A673 (cell line): ENCODE measurements around the gene PIGP. TPM values are rescaled to one million over a fixed set of nuclear protein-coding genes. Genes with fewer than 3 reads are reported as not detected.
"Not testable (repeated sequence)": the region's sequence is repeated elsewhere in the genome, so short reads cannot be mapped to it uniquely, and the experiment has no call there.

Experiments used
- BruUV-seq: library from RNA; stranded (reverse); fragments of 400-500 nt; replicated peaks from 2 replicates; lab custom pipeline; 2021; lab: Mats Ljungman, UMichigan
- CTCF ChIA-PET: fragments of 300-600 bp; sonication (Branson Sonifier 250); formaldehyde crosslinking; loops from one replicate; lab custom pipeline; 2022; ENCODE audit warnings: antibody characterized with exemption; lab: Charles Lee
- POLR2A ChIA-PET: fragments of 300-600 bp; sonication (Branson Sonifier 250); formaldehyde crosslinking; loops from one replicate; lab custom pipeline; 2022; ENCODE audit warnings: antibody characterized with exemption; ENCODE audit not compliant: low non-redundant PET; lab: Charles Lee
- DNase-seq: peaks from one replicate; pipeline ENCODE4 v3.0.0-alpha.2; 2015; ENCODE audit warnings: low spot score
- H3K27ac ChIP-seq: fragments of 200-600 bp; sonication (generic); 2 replicates; pipeline ENCODE4 v1.5.1; 2016; ENCODE audit warnings: mixed run types, low read depth, mild to moderate bottlenecking, mixed read lengths, antibody characterized with exemption, low read length; ENCODE audit not compliant: poor library complexity, severe bottlenecking
- H3K27me3 ChIP-seq: fragments of 200-600 bp; sonication (generic); replicated peaks from 2 replicates; pipeline ENCODE4 v1.6.1; 2017; ENCODE audit warnings: mixed run types, low read depth, mild to moderate bottlenecking, mixed read lengths, antibody characterized with exemption, low read length; ENCODE audit not compliant: insufficient read depth, poor library complexity
- H3K36me3 ChIP-seq: fragments of 200-600 bp; sonication (generic); 2 replicates; pipeline ENCODE4 v1.6.1; 2016; ENCODE audit warnings: mixed run types, mild to moderate bottlenecking, mixed read lengths, antibody characterized with exemption, low read length; ENCODE audit not compliant: insufficient read depth, poor library complexity, severe bottlenecking
- H3K4me1 ChIP-seq: fragments of 200-600 bp; sonication (generic); 2 replicates; pipeline ENCODE4 v1.6.1; 2017; ENCODE audit warnings: mixed run types, mild to moderate bottlenecking, mixed read lengths, antibody characterized with exemption, low read length; ENCODE audit not compliant: insufficient read depth, poor library complexity, severe bottlenecking
- H3K4me3 ChIP-seq: fragments of 200-600 bp; sonication (generic); 2 replicates; pipeline ENCODE4 v1.5.1; 2016; ENCODE audit warnings: low read depth, mixed run types, mild to moderate bottlenecking, mixed read lengths, low read length; ENCODE audit not compliant: poor library complexity, severe bottlenecking
- H3K9me3 ChIP-seq: fragments of 200-600 bp; sonication (generic); 2 replicates; pipeline ENCODE4 v1.6.1; 2016; ENCODE audit warnings: mixed run types, low read depth, mild to moderate bottlenecking, mixed read lengths, antibody characterized with exemption, low read length; ENCODE audit not compliant: poor library complexity, severe bottlenecking
- CTCF ChIP-seq: fragments of 300-800, 200-600 bp; sonication (generic); conservative IDR thresholded peaks from 2 replicates; pipeline ENCODE4 v1.5.1; 2017; ENCODE audit warnings: low read depth, mild to moderate bottlenecking, antibody characterized with exemption, low read length, moderate library complexity, mixed read lengths
- EZH2 ChIP-seq: fragments of 200-600 bp; sonication (generic); IDR thresholded peaks from 2 replicates; pipeline ENCODE4 v1.6.1; 2017; ENCODE audit warnings: borderline replicate concordance, low read depth, mild to moderate bottlenecking, mixed read lengths, antibody characterized with exemption, low read length; ENCODE audit not compliant: poor library complexity, severe bottlenecking
- intact Hi-C: fragments of 100-400 bp; cut with micrococcal nuclease; formaldehyde crosslinking; loops from one replicate; pipeline ENCODE4 v1.10.0; 2022; ENCODE audit not compliant: unreplicated experiment
- total RNA-seq: library from RNA; stranded (reverse); gene quantifications from 2 replicates; pipeline ENCODE4 v1.2.3, GENCODE V29; 2021

Gene PIGP
- total RNA-seq, 1 experiment from 2014 or later, result 30.7 TPM

- TF ChIP-seq EZH2 (no peak), CTCF (no peak)
- CTCF ChIA-PET, result no interaction called here
- BruUV-seq, result no TSS peak
Observed at GRCh38 chr21:37039411-37040075, 33.3 kb downstream of the PIGP start.

GRCh38 chr21:37036177-37036576 lies 36.7 kb downstream of the PIGP start:
- POLR2A ChIA-PET, result no interaction called here
- BruUV-seq, result no TSS peak

More at GRCh38 chr21:37039411-37040075, 33.3 kb downstream of the PIGP start:
- intact Hi-C loops, result no loop called here
- Histone ChIP-seq H3K9me3 (no peaks in the 10 kb centered on the region), H3K27me3 (no peaks in the 10 kb centered on the region), H3K36me3 (no peaks in the 10 kb centered on the region), H3K4me3 (no peak overlapping the region), H3K27ac (no peak overlapping the region), H3K4me1 (no peaks in the 10 kb centered on the region)
- POLR2A ChIA-PET, result interaction anchor here (0.6 kb wide), 1 partner anchor 511 kb away, joined by 3 read pairs; no protein-coding TSS in a partner anchor
- DNase-seq, result no peak

GRCh38 chr21:37034394-37034793 lies 38.5 kb downstream of the PIGP start:
- H3K4me3 ChIP-seq, intact Hi-C loops, H3K27me3 ChIP-seq, CTCF ChIA-PET, DNase-seq, H3K36me3 ChIP-seq, H3K27ac ChIP-seq, H3K4me1 ChIP-seq, BruUV-seq, H3K9me3 ChIP-seq, POLR2A ChIA-PET: not testable (repeated sequence)

More at GRCh38 chr21:37036177-37036576, 36.7 kb downstream of the PIGP start:
- no peaks in the 10 kb centered on the region for H3K9me3 ChIP-seq
- no peak overlapping the region for H3K4me3 ChIP-seq
- CTCF ChIA-PET, result no interaction called here
- no peaks in the 10 kb centered on the region for H3K27me3 ChIP-seq
- H3K27ac ChIP-seq, result no peak overlapping the region
- intact Hi-C loops, result no loop called here
- no peak for DNase-seq
- no peaks in the 10 kb centered on the region for H3K4me1 ChIP-seq
- H3K36me3 ChIP-seq, result no peaks in the 10 kb centered on the region
- no peak for TF ChIP-seq EZH2
- TF ChIP-seq CTCF, result no peak
